DOHH2 (cell line): ENCODE results near the gene EFNA3.
"Not testable (repeated sequence)": the region's sequence is repeated elsewhere in the genome, so short reads cannot be mapped to it uniquely, and the experiment has no call there.

ENCODE experiments used
- H3F3A ChIP-seq: fragments of 200-600 bp; sonication (generic), shearing (Covaris generic); 2 replicates; pipeline ENCODE4 v1.6.0; 2016; ENCODE audit warnings: antibody characterized with exemption, mild to moderate bottlenecking; ENCODE audit not compliant: control insufficient read depth, insufficient read depth
- H3K27ac ChIP-seq: fragments of 200-600 bp; sonication (generic); 2 replicates; pipeline ENCODE4 v1.5.1; 2014; ENCODE audit warnings: low read depth, mild to moderate bottlenecking, low read length, moderate library complexity
- H3K27me3 ChIP-seq: fragments of 200-600 bp; sonication (generic); 2 replicates; pipeline ENCODE4 v1.6.1; 2014; ENCODE audit warnings: mild to moderate bottlenecking, low read length, mixed read lengths; ENCODE audit not compliant: control insufficient read depth
- H3K36me3 ChIP-seq: fragments of 200-600 bp; sonication (generic); 2 replicates; pipeline ENCODE4 v1.6.1; 2014; ENCODE audit warnings: mild to moderate bottlenecking, low read length, moderate library complexity, mixed read lengths; ENCODE audit not compliant: control insufficient read depth
- H3K4me1 ChIP-seq: fragments of 200-600 bp; sonication (generic); 2 replicates; pipeline ENCODE4 v1.6.1; 2014; ENCODE audit warnings: mild to moderate bottlenecking, low read length, mixed read lengths; ENCODE audit not compliant: control insufficient read depth
- H3K4me2 ChIP-seq: fragments of 200-600 bp; sonication (generic); 2 replicates; pipeline ENCODE4 v1.6.0; 2014; ENCODE audit warnings: mild to moderate bottlenecking, low read length, moderate library complexity
- H3K4me3 ChIP-seq: fragments of 200-600 bp; sonication (generic); 2 replicates; pipeline ENCODE4 v1.5.1; 2014; ENCODE audit warnings: mild to moderate bottlenecking, low read length, mixed read lengths
- H3K79me2 ChIP-seq: fragments of 200-600 bp; sonication (generic); 2 replicates; pipeline ENCODE4 v1.6.1; 2014; ENCODE audit warnings: mild to moderate bottlenecking, low read length, mixed read lengths; ENCODE audit not compliant: control insufficient read depth
- H3K9me2 ChIP-seq: fragments of 200-600 bp; sonication (generic); replicated peaks from 2 replicates; pipeline ENCODE4 v1.6.1; 2014; ENCODE audit warnings: mild to moderate bottlenecking, low read length, mixed read lengths; ENCODE audit not compliant: control insufficient read depth
- H3K9me3 ChIP-seq: fragments of 200-600 bp; sonication (generic); 2 replicates; pipeline ENCODE4 v1.6.1; 2014; ENCODE audit warnings: antibody characterized with exemption, low read length, mixed read lengths; ENCODE audit not compliant: control insufficient read depth, insufficient read depth
- H4K20me1 ChIP-seq: fragments of 200-600 bp; sonication (generic); 2 replicates; pipeline ENCODE4 v1.6.0; 2014; ENCODE audit warnings: low read depth, mild to moderate bottlenecking, antibody characterized with exemption, low read length, moderate library complexity; ENCODE audit not compliant: control insufficient read depth, insufficient read depth
- CTCF ChIP-seq: fragments of 200-600 bp; sonication (generic); IDR thresholded peaks from one replicate; pipeline ENCODE4 v1.5.1; 2014; ENCODE audit warnings: antibody characterized with exemption, mild to moderate bottlenecking, low read depth, low read length; ENCODE audit not compliant: poor library complexity, severe bottlenecking
- EZH2phosphoT487 ChIP-seq: fragments of 200-600 bp; sonication (generic); IDR thresholded peaks from 2 replicates; pipeline ENCODE4 v1.6.1; 2017; ENCODE audit warnings: borderline replicate concordance, mild to moderate bottlenecking, antibody characterized with exemption, low read length, moderate library complexity, mixed read lengths

Gene EFNA3

GRCh38 chr1:155117610-155118009, 39.0 kb downstream of the EFNA3 start:
- H4K20me1 ChIP-seq: no peaks in the 10 kb centered on the region
- H3K4me2 ChIP-seq: no peak overlapping the region
- H3K27ac ChIP-seq: no peak overlapping the region
- H3F3A ChIP-seq: no peaks in the 10 kb centered on the region
- H3K9me3 ChIP-seq: no peaks in the 10 kb centered on the region
- H3K27me3 ChIP-seq: peaks cover 42% of the 10 kb centered on the region
- no peak for TF ChIP-seq EZH2phosphoT487
- no peak for TF ChIP-seq CTCF
- H3K79me2 ChIP-seq: no peaks in the 10 kb centered on the region
- no peak overlapping the region for H3K4me3 ChIP-seq
- H3K9me2 ChIP-seq: no peaks in the 10 kb centered on the region
- no peaks in the 10 kb centered on the region for H3K36me3 ChIP-seq
- no peaks in the 10 kb centered on the region for H3K4me1 ChIP-seq

GRCh38 chr1:155118090-155118489, 39.5 kb downstream of the EFNA3 start:
- H3F3A ChIP-seq, H4K20me1 ChIP-seq, H3K4me1 ChIP-seq, H3K9me2 ChIP-seq, H3K9me3 ChIP-seq, H3K27ac ChIP-seq, H3K79me2 ChIP-seq, H3K4me3 ChIP-seq, H3K4me2 ChIP-seq, H3K36me3 ChIP-seq: not testable (repeated sequence)
- peaks cover 43% of the 10 kb centered on the region for H3K27me3 ChIP-seq

- H3K4me2 ChIP-seq: no peak overlapping the region
- H3K4me3 ChIP-seq: no peak overlapping the region
- no peak overlapping the region for H3K27ac ChIP-seq
- no peaks in the 10 kb centered on the region for H3F3A ChIP-seq
- H4K20me1 ChIP-seq: no peaks in the 10 kb centered on the region
- H3K36me3 ChIP-seq: no peaks in the 10 kb centered on the region
- no peaks in the 10 kb centered on the region for H3K9me3 ChIP-seq
- no peaks in the 10 kb centered on the region for H3K79me2 ChIP-seq
- H3K9me2 ChIP-seq: no peaks in the 10 kb centered on the region
- H3K27me3 ChIP-seq: peaks cover 59% of the 10 kb centered on the region
- H3K4me1 ChIP-seq: no peaks in the 10 kb centered on the region
- no peak for TF ChIP-seq CTCF
- TF ChIP-seq EZH2phosphoT487: no peak
Observed at GRCh38 chr1:155120253-155120652, 41.6 kb downstream of the EFNA3 start.

GRCh38 chr1:155121249-155121648, 42.6 kb downstream of the EFNA3 start:
- Histone ChIP-seq H3K9me2 (no peaks in the 10 kb centered on the region), H3K36me3 (no peaks in the 10 kb centered on the region), H4K20me1 (no peaks in the 10 kb centered on the region), H3K79me2 (no peaks in the 10 kb centered on the region), H3K9me3 (no peaks in the 10 kb centered on the region), H3F3A (no peaks in the 10 kb centered on the region), H3K4me2 (no peak overlapping the region), H3K27me3 (peaks cover 62% of the 10 kb centered on the region), H3K4me3 (no peak overlapping the region), H3K4me1 (no peaks in the 10 kb centered on the region), H3K27ac (no peak overlapping the region)
- no peak for TF ChIP-seq EZH2phosphoT487
- TF ChIP-seq CTCF: no peak
